VCaP (cell line): ENCODE data around the gene RPS6KL1.

Source experiments
- H3K27ac ChIP-seq: fragments of 450-650 bp; 2 replicates; pipeline ENCODE4 v1.5.1; 2017
- CTCF ChIP-seq: fragments of 450-650 bp; conservative IDR thresholded peaks from 2 replicates; pipeline ENCODE4 v1.5.1; 2017; ENCODE audit warnings: mild to moderate bottlenecking, moderate library complexity

The RPS6KL1 gene

GRCh38 chr14:74955229-74956026 lies 32.4 kb upstream of the RPS6KL1 start, which contains the start of gene PGF:
PGF (minus strand) TSS chr14:74955597; CDS start chr14:74955242, 355 bp downstream.
- H3K27ac ChIP-seq = no peak within 1 kb of the TSS; the same call in 1 of the 2 replicates
- TF ChIP-seq CTCF = no peak

- TF ChIP-seq CTCF = no peak
- H3K27ac ChIP-seq = no peak overlapping the region; the same call in 1 of the 2 replicates
Measured at GRCh38 chr14:74954947-74955228, 31.8 kb upstream of the RPS6KL1 start.

GRCh38 chr14:74954232-74954946 lies 31.3 kb upstream of the RPS6KL1 start:
- no peak overlapping the region; the same call in 1 of the 2 replicates for H3K27ac ChIP-seq
- TF ChIP-seq CTCF = no peak

GRCh38 chr14:74953686-74954085 lies 30.6 kb upstream of the RPS6KL1 start:
- no peak overlapping the region for H3K27ac ChIP-seq
- no peak for TF ChIP-seq CTCF

GRCh38 chr14:74952697-74953484 lies 29.8 kb upstream of the RPS6KL1 start:
- no peak for TF ChIP-seq CTCF
- no peak overlapping the region for H3K27ac ChIP-seq

- TF ChIP-seq CTCF = no peak
- H3K27ac ChIP-seq = no peak overlapping the region
Measured at GRCh38 chr14:74952180-74952665, 29.2 kb upstream of the RPS6KL1 start.
